PC-3 (cell line): ENCODE data around the gene ZBTB24.

ENCODE experiments used
- CTCF ChIP-seq: fragments of 300-600 bp; sonication (generic); conservative IDR thresholded peaks from 2 replicates; pipeline ENCODE4 v1.5.1; 2017; ENCODE audit warnings: antibody characterized with exemption, low read depth, mild to moderate bottlenecking, low read length
- EZH2 ChIP-seq: fragments of 300-600 bp; sonication (generic); IDR thresholded peaks from one replicate; pipeline ENCODE4 v1.6.1; 2017; ENCODE audit warnings: antibody characterized with exemption, mild to moderate bottlenecking, low read length; ENCODE audit not compliant: unreplicated experiment
- EZH2phosphoT487 ChIP-seq: fragments of 300-600 bp; sonication (generic); IDR thresholded peaks from 2 replicates; pipeline ENCODE4 v1.6.1; 2018; ENCODE audit warnings: mild to moderate bottlenecking, antibody characterized with exemption, low read length, borderline replicate concordance

GRCh38 chr6:109447878-109448555 is 35.0 kb downstream of the ZBTB24 start:
- TF ChIP-seq EZH2phosphoT487: no peak
- no peak for TF ChIP-seq CTCF
- TF ChIP-seq EZH2: no peak
